ENCODE measurements around the gene ALLC.

DNA sequence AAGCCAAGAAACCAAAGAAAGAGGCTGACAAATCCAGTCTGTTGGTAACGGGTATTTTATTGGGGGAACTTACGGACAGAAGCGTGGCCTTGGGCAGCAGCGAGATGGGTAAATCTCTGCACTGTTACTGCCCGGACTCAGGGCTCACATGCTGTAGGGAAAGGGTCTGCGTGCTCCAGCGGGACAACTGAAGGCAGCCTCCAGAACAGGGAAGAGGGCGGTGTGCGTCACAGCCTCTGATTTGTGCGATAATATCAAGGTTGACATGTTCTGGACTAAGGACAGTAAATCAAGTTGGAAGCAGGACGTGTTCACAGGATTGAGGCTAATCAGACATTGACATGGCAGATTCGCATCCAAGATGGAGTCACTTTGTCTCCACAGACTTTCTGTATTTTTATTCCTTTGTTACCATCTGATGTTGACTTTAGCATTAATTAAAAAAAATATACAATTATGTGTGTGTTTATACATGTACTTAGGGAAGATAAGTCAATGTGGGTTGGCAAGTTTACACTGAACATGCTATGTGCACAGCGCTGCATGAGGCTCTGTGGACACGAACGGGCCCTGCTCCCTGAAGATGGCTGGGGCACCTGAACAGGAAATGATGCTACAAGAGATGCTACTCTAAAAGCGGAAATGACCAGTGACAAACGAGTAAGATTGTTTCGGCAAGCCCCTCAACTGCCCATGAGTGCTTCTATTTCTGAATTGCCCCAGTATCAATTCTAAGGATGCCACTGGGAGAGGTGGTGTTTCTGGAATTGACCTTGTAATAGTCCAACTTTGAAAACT lies 22.7 kb downstream of the ALLC start:
- TF ChIP-seq POLR2A (IDR thresholded peaks at IDR 0.05; ENCODE audit: low read depth, low read length) (no peak), POLR2AphosphoS5 (IDR thresholded peaks at IDR 0.05; ENCODE audit: low read depth, low read length) (no peak)
